Glomerular endothelial cell (primary cell): Measurements from ENCODE around the gene PTPRN2. TPM values are rescaled to one million over a fixed set of nuclear protein-coding genes. Genes with fewer than 3 reads are reported as not detected.
"Not testable (repeated sequence)": the region's sequence is repeated elsewhere in the genome, so short reads cannot be mapped to it uniquely, and the experiment has no call there.

ENCODE experiments used
- DNase-seq: peaks from one replicate; pipeline ENCODE4 v3.0.0-alpha.2; 2011; ENCODE audit warnings: low read depth, low spot score; ENCODE audit errors: extremely low read depth
- total RNA-seq: library from RNA; depleted of rRNA; stranded (reverse); fragments of >200 nt; gene quantifications from 2 replicates; pipeline ENCODE4 v1.2.3, GENCODE V29; 2015

The PTPRN2 gene
- total RNA-seq, 1 donor from 2014 or later: 10.0 TPM

GRCh38 chr7:158395349-158395748 is 192.3 kb downstream of the PTPRN2 start:
- no peak for DNase-seq

- DNase-seq: no peak
Observed at GRCh38 chr7:158394936-158395335, 192.7 kb downstream of the PTPRN2 start.

GRCh38 chr7:158393926-158394625 is 193.5 kb downstream of the PTPRN2 start:
- no peak for DNase-seq

GRCh38 chr7:158392251-158392650 is 195.4 kb downstream of the PTPRN2 start:
- no peak for DNase-seq

- no peak for DNase-seq
Observed at GRCh38 chr7:158391541-158391940, 196.1 kb downstream of the PTPRN2 start.

- no peak for DNase-seq
Observed at GRCh38 chr7:158391141-158391540, 196.5 kb downstream of the PTPRN2 start.

- DNase-seq: no peak
Observed at GRCh38 chr7:158390460-158390859, 197.2 kb downstream of the PTPRN2 start.

GRCh38 chr7:158389514-158390425 is 197.9 kb downstream of the PTPRN2 start:
- DNase-seq: no peak

- no peak for DNase-seq
Observed at GRCh38 chr7:158388928-158389327, 198.7 kb downstream of the PTPRN2 start.

- DNase-seq: no peak
Observed at GRCh38 chr7:158388072-158388471, 199.6 kb downstream of the PTPRN2 start.

GRCh38 chr7:158387546-158387891 is 200.1 kb downstream of the PTPRN2 start:
- DNase-seq: no peak

- no peak for DNase-seq
Observed at GRCh38 chr7:158386866-158387545, 200.6 kb downstream of the PTPRN2 start.

GRCh38 chr7:158386355-158386618 is 201.3 kb downstream of the PTPRN2 start:
- DNase-seq: no peak

GRCh38 chr7:158385496-158386354 is 201.9 kb downstream of the PTPRN2 start:
- not testable (repeated sequence) for DNase-seq

GRCh38 chr7:158384746-158385145 is 202.9 kb downstream of the PTPRN2 start:
- no peak for DNase-seq

- no peak for DNase-seq
Observed at GRCh38 chr7:158383665-158384064, 204.0 kb downstream of the PTPRN2 start.

GRCh38 chr7:158382363-158383254 is 205.0 kb downstream of the PTPRN2 start:
- no peak for DNase-seq

- no peak for DNase-seq
Observed at GRCh38 chr7:158381956-158382355, 205.7 kb downstream of the PTPRN2 start.

GRCh38 chr7:158378978-158379377 is 208.6 kb downstream of the PTPRN2 start:
- no peak for DNase-seq
